Stimulated activated CD4-positive, alpha-beta T cell treated with anti-CD3 and anti-CD28 coated beads, TNF-alpha, amount 100 ng/mL, for 48 hours (primary cell): ENCODE measurements around the gene GRID2.
"Not testable (repeated sequence)": the region's sequence is repeated elsewhere in the genome, so short reads cannot be mapped to it uniquely, and the experiment has no call there.

Experiments
- DNase-seq, 3 donors: peaks; one replicate each; pipeline ENCODE4 v3.0.0-alpha.2; 2020; ENCODE audit warnings: low read depth in 3 of 3

GRID2 gene

GRCh38 chr4:93313197-93313596 lies 1009.4 kb downstream of the GRID2 start:
- no peak for DNase-seq

- no peak for DNase-seq
Observed at GRCh38 chr4:93317057-93317456, 1013.3 kb downstream of the GRID2 start.

GRCh38 chr4:93317561-93317960 lies 1013.8 kb downstream of the GRID2 start:
- DNase-seq = no peak

GRCh38 chr4:93319041-93319440 lies 1015.3 kb downstream of the GRID2 start:
- DNase-seq = no peak

- DNase-seq = no peak
Observed at GRCh38 chr4:93320356-93320755, 1016.6 kb downstream of the GRID2 start.

GRCh38 chr4:93327346-93327745 lies 1023.6 kb downstream of the GRID2 start:
- DNase-seq = no peak

GRCh38 chr4:93334003-93334402 lies 1030.2 kb downstream of the GRID2 start:
- DNase-seq = no peak

GRCh38 chr4:93337196-93337595 lies 1033.4 kb downstream of the GRID2 start:
- no peak for DNase-seq

GRCh38 chr4:93342738-93343137 lies 1039.0 kb downstream of the GRID2 start:
- DNase-seq = no peak

- no peak for DNase-seq
Observed at GRCh38 chr4:93346840-93347239, 1043.1 kb downstream of the GRID2 start.

GRCh38 chr4:93348896-93349295 lies 1045.1 kb downstream of the GRID2 start:
- DNase-seq = no peak

GRCh38 chr4:93351846-93352245 lies 1048.1 kb downstream of the GRID2 start:
- DNase-seq = no peak

GRCh38 chr4:93355411-93355810 lies 1051.6 kb downstream of the GRID2 start:
- DNase-seq = no peak

- no peak for DNase-seq
Observed at GRCh38 chr4:93359586-93359985, 1055.8 kb downstream of the GRID2 start.

GRCh38 chr4:93366169-93366755 lies 1062.5 kb downstream of the GRID2 start:
- DNase-seq = not testable (repeated sequence)

- no peak for DNase-seq
Observed at GRCh38 chr4:93368968-93369367, 1065.2 kb downstream of the GRID2 start.

GRCh38 chr4:93370256-93370655 lies 1066.5 kb downstream of the GRID2 start:
- no peak for DNase-seq

GRCh38 chr4:93373893-93374860 lies 1070.4 kb downstream of the GRID2 start:
- DNase-seq = no peak

- no peak for DNase-seq
Observed at GRCh38 chr4:93384241-93384640, 1080.5 kb downstream of the GRID2 start.

- DNase-seq = no peak
Observed at GRCh38 chr4:93384887-93385286, 1081.1 kb downstream of the GRID2 start.

- DNase-seq = no peak
Observed at GRCh38 chr4:93394545-93395081, 1090.8 kb downstream of the GRID2 start.

GRCh38 chr4:93396272-93396671 lies 1092.5 kb downstream of the GRID2 start:
- DNase-seq = no peak

- no peak for DNase-seq
Observed at GRCh38 chr4:93403571-93403970, 1099.8 kb downstream of the GRID2 start.
